NCI-H1105 (cell line): ENCODE results near the gene PLSCR3.

ENCODE experiments used
- DNase-seq: peaks from one replicate; lab custom pipeline; 2025; lab: John Stamatoyannopoulos, UW

Gene PLSCR3

DNA sequence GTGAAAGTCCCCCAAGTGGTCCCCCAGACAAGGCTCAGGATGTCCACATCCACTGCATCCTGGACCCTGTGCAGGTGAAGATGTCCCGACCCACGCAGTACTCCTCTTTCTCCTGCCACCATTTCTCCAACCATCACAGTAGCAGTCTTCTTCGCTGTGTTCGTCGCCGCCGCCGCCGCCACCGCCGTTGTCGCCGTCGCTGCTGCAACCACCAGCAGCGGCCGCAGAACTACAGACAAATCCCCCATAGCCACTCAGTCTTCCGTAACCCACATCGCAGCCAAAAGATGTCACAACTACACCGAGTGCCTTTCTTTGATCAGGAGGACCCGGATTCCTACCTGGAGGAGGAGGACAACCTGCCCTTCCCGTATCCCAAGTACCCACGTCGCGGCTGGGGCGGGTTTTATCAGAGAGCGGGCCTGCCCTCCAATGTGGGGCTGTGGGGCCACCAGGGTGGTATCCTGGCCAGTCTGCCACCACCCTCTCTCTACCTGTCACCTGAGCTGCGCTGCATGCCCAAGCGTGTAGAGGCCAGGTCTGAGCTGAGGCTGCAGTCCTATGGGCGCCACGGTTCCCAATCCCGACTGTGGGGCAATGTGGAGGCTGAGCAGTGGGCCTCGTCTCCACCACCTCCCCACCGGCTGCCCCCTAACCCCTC is 32.0 kb upstream of the PLSCR3 start:
- no peak for DNase-seq

- no peak for DNase-seq
These were observed 31.4 kb upstream of the PLSCR3 start for GRCh38 chr17:7425756-7426155.

- DNase-seq, result no peak
These were observed 31.0 kb upstream of the PLSCR3 start, which contains the start of gene SPEM2 for GRCh38 chr17:7425316-7425715. Gene SPEM2, plus strand, starts transcription at chr17:7425616. Its CDS starts 73 bp downstream, at chr17:7425689.

DNA sequence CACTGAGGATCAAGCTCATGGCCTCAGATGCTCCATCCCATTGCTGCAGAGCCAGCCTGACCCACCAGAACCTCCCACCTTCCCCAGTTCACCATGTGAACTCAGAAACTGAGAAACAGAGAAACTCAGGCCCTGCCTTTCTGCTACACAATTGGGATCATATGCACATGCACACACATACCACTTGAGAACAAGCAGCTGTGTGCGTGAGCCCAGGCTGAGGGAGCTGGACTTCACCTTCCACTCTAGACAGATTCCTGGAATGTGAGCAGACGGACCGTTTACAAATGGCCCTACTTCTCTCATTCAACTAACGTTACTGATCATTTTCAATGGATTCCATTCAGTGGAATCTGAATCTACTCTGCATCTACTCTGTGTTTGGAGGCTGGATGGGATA is 29.4 kb upstream of the PLSCR3 start:
- no peak for DNase-seq

- no peak for DNase-seq
These were observed 26.9 kb upstream of the PLSCR3 start for GRCh38 chr17:7421186-7421585.

GRCh38 chr17:7419819-7420610 is 25.7 kb upstream of the PLSCR3 start, which contains the start of gene SPEM1:
Gene SPEM1, plus strand, starts transcription at chr17:7420324. Its CDS starts 61 bp downstream, at chr17:7420385.
- DNase-seq, result no peak

DNA sequence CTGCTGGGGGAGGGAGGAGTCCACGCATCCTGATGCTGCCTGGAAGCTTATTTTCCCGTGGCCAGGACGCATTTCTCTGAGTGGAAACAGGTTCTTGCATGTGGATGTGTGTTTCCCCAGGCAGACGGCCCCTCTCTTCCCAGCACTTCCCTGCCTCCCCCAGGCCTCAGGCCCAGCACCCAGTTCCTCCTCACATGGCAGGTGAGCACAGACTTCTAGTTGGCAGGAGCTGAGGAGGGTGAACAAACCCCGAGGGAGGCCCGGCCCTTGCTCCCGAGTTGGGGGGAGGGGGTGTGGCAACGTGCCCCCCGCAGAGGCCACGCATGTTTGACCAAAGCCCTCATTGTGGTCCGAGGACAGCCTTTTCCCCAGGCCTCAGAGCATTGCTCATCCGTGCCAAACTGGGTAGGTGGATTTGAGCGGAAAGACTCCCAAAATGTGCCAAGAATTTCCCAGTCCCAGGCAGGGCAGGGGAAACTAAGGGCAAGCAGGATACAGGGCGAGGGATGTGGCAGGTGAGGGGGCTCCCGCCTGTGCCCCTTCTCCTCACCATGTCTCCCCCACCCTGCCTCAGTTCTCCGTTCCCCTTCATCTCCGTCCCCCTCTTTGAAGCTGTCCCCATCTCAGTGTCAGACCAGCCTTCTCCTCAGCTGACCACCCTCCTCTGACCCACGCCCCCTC is 24.3 kb upstream of the PLSCR3 start:
- DNase-seq, result no peak

- no peak for DNase-seq
These were observed 22.8 kb upstream of the PLSCR3 start for GRCh38 chr17:7417056-7417655.

GRCh38 chr17:7416323-7416722 is 22.0 kb upstream of the PLSCR3 start:
- no peak for DNase-seq

DNA sequence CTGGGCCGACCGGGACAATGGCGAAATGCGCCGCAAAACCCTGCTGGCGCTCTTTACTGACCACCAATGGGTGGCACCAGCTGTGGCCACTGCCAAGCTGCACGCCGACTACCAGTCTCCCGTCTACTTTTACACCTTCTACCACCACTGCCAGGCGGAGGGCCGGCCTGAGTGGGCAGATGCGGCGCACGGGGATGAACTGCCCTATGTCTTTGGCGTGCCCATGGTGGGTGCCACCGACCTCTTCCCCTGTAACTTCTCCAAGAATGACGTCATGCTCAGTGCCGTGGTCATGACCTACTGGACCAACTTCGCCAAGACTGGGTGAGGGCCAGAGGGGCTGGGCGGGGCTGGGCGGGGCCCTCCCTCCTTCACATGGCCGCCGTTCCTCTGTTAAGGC is 21.5 kb upstream of the PLSCR3 start:
- DNase-seq, result no peak

GRCh38 chr17:7414837-7415236 is 20.5 kb upstream of the PLSCR3 start:
- DNase-seq, result no peak

GRCh38 chr17:7413346-7413985 is 19.1 kb upstream of the PLSCR3 start:
- DNase-seq, result no peak

DNA sequence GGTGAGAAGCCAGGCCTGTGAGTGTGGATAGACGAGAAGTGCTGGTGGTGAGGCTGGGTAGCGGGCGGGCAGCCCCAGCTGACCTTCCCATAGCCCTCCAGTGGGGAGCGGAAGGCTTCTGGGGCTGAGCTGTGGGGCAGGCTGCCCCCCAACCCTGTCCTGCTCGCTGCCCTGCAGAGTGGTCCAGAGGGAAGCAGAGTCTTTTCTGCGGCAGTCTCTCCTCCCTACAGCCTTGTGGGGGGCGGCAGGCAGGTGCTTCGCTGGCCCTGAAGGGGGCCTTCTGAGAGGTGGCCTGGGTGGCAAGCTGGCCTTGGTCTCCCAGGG is 17.1 kb upstream of the PLSCR3 start:
- no peak for DNase-seq

- DNase-seq, result no peak
These were observed 16.5 kb upstream of the PLSCR3 start for GRCh38 chr17:7410634-7411426.

GRCh38 chr17:7409716-7410115 is 15.4 kb upstream of the PLSCR3 start:
- no peak for DNase-seq

DNA sequence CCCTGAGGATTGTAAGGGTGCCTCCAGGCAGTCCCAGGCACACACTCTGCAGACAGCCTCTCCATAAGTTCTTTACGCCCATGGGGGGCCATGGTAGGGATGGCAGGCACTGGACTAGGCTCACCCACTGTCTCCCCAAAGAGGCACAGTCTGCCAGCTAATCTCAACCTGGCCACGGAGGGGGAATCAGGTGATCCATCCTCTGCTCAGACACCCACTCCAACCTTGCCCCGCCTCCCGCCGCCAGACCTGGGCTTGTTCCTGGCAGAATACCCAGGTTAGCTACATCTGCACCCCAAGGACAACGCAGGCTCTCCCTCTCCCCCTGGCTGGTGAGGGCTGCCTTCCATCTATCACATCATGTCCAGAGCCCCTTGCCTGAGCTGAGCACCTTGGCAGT is 14.5 kb upstream of the PLSCR3 start:
- DNase-seq, result no peak

- no peak for DNase-seq
These were observed 14.0 kb upstream of the PLSCR3 start for GRCh38 chr17:7408252-7408727.

DNA sequence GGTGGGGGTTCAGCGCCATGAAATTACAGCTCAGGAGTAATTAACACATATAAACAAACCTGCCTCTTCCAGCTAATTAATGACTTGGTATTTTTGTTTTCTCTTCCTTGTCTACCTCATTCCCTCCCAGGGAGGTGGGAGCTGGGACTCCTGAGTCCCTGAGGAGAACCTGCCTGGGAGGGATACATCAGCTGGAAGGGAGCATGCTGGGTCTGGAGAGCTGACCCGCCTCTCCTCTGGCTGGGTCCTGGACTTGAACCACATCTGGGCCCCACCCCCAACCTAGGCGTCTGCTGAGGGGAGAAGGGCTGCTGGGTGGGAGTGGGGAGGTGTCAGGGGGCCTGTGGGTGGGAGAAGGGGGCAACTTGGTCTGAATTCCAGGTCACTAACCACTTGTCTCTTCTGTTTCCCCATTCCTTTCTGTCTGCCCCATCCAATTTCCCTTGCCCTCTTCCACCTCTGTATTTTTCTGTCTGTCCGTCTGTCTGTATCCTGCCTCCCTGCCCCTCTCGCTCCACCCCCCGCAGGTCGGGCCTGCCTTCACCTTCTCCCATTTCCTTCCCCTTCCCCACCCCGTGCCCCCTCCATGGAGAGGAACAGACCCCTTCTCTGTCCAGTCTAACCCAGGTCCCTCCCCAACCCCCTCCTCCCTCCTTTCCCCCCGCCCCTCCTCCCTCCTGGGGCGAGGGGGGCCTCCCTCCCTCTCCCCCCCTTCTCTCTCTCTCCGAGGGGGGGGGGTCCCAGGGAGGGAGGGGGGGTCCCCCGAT is 13.3 kb upstream of the PLSCR3 start, which contains the start of gene NLGN2:
Gene NLGN2, plus strand, starts transcription at position 361 of the 767 bp plus-strand sequence. CDS start 411 bp downstream, outside the sequence.
- no peak for DNase-seq

DNA sequence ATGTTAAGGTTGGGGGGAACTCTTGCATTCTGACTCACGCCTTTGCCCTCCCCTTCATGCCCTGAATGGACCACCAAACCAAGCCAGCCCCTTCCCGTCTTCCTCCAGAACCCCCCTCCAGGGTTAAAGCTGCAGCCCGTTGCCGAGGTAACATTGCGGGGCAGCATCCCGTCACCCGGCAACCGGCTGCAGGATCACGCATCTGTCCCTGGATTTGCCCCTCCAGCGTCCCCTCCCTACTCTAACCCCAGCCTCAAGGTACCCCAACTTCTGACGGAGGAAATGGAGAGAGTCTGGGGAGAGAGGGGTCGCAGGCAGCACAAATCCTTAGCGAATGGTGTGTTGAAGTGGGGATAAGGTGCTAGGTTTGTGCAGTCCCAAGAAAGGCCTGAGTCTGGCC is 12.8 kb upstream of the PLSCR3 start:
- DNase-seq, result no peak

- DNase-seq, result no peak
These were observed 12.0 kb upstream of the PLSCR3 start for GRCh38 chr17:7406235-7406825.
